ENCODE measurements around the gene PTPN12.
"Not testable (repeated sequence)": the region's sequence is repeated elsewhere in the genome, so short reads cannot be mapped to it uniquely, and the experiment has no call there.

Gene PTPN12

GRCh38 chr7:77580762-77581350 is 43.8 kb downstream of the PTPN12 start:
- FAIRE-seq = no peak

GRCh38 chr7:77587272-77587671 is 50.2 kb downstream of the PTPN12 start:
- no peak for FAIRE-seq

- no peak for FAIRE-seq
Observed at GRCh38 chr7:77600952-77601351, 63.9 kb downstream of the PTPN12 start.

- FAIRE-seq = no peak
Observed at GRCh38 chr7:77606562-77606961, 69.5 kb downstream of the PTPN12 start.

GRCh38 chr7:77619314-77619713 is 82.2 kb downstream of the PTPN12 start:
- FAIRE-seq = no peak

GRCh38 chr7:77626586-77627308 is 89.7 kb downstream of the PTPN12 start:
- no peak for FAIRE-seq

GRCh38 chr7:77627309-77627676 is 90.2 kb downstream of the PTPN12 start:
- no peak for FAIRE-seq

- FAIRE-seq = no peak
Observed at GRCh38 chr7:77629797-77630196, 92.7 kb downstream of the PTPN12 start.

- FAIRE-seq = no peak
Observed at GRCh38 chr7:77631820-77632219, 94.7 kb downstream of the PTPN12 start.

- no peak for FAIRE-seq
Observed at GRCh38 chr7:77644774-77645173, 107.7 kb downstream of the PTPN12 start.

- FAIRE-seq = no peak
Observed at GRCh38 chr7:77648742-77649338, 111.7 kb downstream of the PTPN12 start.

- FAIRE-seq = no peak
Observed at GRCh38 chr7:77649716-77650349, 112.7 kb downstream of the PTPN12 start.

GRCh38 chr7:77651575-77652162 is 114.6 kb downstream of the PTPN12 start:
- FAIRE-seq = peak; percentile 51

GRCh38 chr7:77652826-77653225 is 115.7 kb downstream of the PTPN12 start:
- not testable (repeated sequence) for FAIRE-seq

- no peak for FAIRE-seq
Observed at GRCh38 chr7:77653572-77653971, 116.5 kb downstream of the PTPN12 start.

- no peak for FAIRE-seq
Observed at GRCh38 chr7:77655356-77655755, 118.3 kb downstream of the PTPN12 start.

- no peak for FAIRE-seq
Observed at GRCh38 chr7:77655836-77656455, 118.9 kb downstream of the PTPN12 start.

- peak; percentile 21 for FAIRE-seq
Observed at GRCh38 chr7:77657427-77658224, 120.5 kb downstream of the PTPN12 start.

GRCh38 chr7:77658928-77659327 is 121.8 kb downstream of the PTPN12 start:
- no peak for FAIRE-seq

- no peak for FAIRE-seq
Observed at GRCh38 chr7:77661816-77662215, 124.7 kb downstream of the PTPN12 start.

- FAIRE-seq = no peak
Observed at GRCh38 chr7:77662869-77663268, 125.8 kb downstream of the PTPN12 start.

- no peak for FAIRE-seq
Observed at GRCh38 chr7:77664715-77665114, 127.6 kb downstream of the PTPN12 start.
